HEK293 (cell line): Measurements from ENCODE around the gene DMAC1.

Experiments used
- MZF1 ChIP-seq: fragments of 450-650 bp; formaldehyde crosslinking; IDR thresholded peaks from 2 replicates; pipeline ENCODE4 v1.5.1; 2017; ENCODE audit warnings: missing biosample characterization, missing genetic modification characterization, borderline replicate concordance
- REST ChIP-seq: fragments of 450-650 bp; formaldehyde crosslinking; IDR thresholded peaks from 2 replicates; pipeline ENCODE4 v1.5.1; 2016; ENCODE audit warnings: missing biosample characterization, missing genetic modification characterization
- SCRT1 ChIP-seq: fragments of 450-650 bp; formaldehyde crosslinking; IDR thresholded peaks from 2 replicates; pipeline ENCODE4 v1.5.1; 2016; ENCODE audit warnings: missing biosample characterization, missing genetic modification characterization, borderline replicate concordance
- SCRT2 ChIP-seq: fragments of 450-650 bp; formaldehyde crosslinking; IDR thresholded peaks from 2 replicates; pipeline ENCODE4 v1.5.1; 2016; ENCODE audit warnings: missing biosample characterization, missing genetic modification characterization
- SP3 ChIP-seq: fragments of 450-650 bp; formaldehyde crosslinking; IDR thresholded peaks from 2 replicates; pipeline ENCODE4 v1.5.1; 2016; ENCODE audit warnings: missing biosample characterization, missing genetic modification characterization
- YY1 ChIP-seq: fragments of 450-650 bp; formaldehyde crosslinking; IDR thresholded peaks from 2 replicates; pipeline ENCODE4 v1.5.1; 2018; ENCODE audit warnings: missing biosample characterization, missing genetic modification characterization
- ZBTB17 ChIP-seq: fragments of 450-650 bp; formaldehyde crosslinking; IDR thresholded peaks from 2 replicates; pipeline ENCODE4 v1.5.1; 2016; ENCODE audit warnings: missing biosample characterization, missing genetic modification characterization
- ZIC2 ChIP-seq: fragments of 450-650 bp; formaldehyde crosslinking; IDR thresholded peaks from 2 replicates; pipeline ENCODE4 v1.5.1; 2016; ENCODE audit warnings: missing biosample characterization, missing genetic modification characterization
- ZNF184 ChIP-seq: fragments of 450-650 bp; IDR thresholded peaks from 2 replicates; pipeline ENCODE4 v1.5.1; 2018; ENCODE audit warnings: missing biosample characterization, mild to moderate bottlenecking, missing genetic modification characterization
- ZNF266 ChIP-seq: fragments of 450-650 bp; formaldehyde crosslinking; IDR thresholded peaks from 2 replicates; pipeline ENCODE4 v1.5.1; 2016; ENCODE audit warnings: missing biosample characterization, missing genetic modification characterization, low read depth
- ZNF292 ChIP-seq: fragments of 450-650 bp; formaldehyde crosslinking; IDR thresholded peaks from 2 replicates; pipeline ENCODE4 v1.5.1; 2016; ENCODE audit warnings: low read depth, missing biosample characterization, missing genetic modification characterization, borderline replicate concordance
- ZNF302 ChIP-seq: fragments of 450-650 bp; formaldehyde crosslinking; IDR thresholded peaks from 2 replicates; pipeline ENCODE4 v1.5.1; 2016; ENCODE audit warnings: missing biosample characterization, missing genetic modification characterization, low read depth
- ZNF366 ChIP-seq: fragments of 450-650 bp; formaldehyde crosslinking; conservative IDR thresholded peaks from 2 replicates; pipeline ENCODE4 v1.5.1; 2016; ENCODE audit warnings: missing biosample characterization, missing genetic modification characterization
- ZNF501 ChIP-seq: fragments of 450-650 bp; formaldehyde crosslinking; IDR thresholded peaks from 2 replicates; pipeline ENCODE4 v1.5.1; 2016; ENCODE audit warnings: missing biosample characterization, missing genetic modification characterization
- ZNF664 ChIP-seq: fragments of 450-650 bp; formaldehyde crosslinking; IDR thresholded peaks from 2 replicates; pipeline ENCODE4 v1.5.1; 2016; ENCODE audit warnings: missing biosample characterization, missing genetic modification characterization
- ZNF701 ChIP-seq: fragments of 450-650 bp; formaldehyde crosslinking; IDR thresholded peaks from 2 replicates; pipeline ENCODE4 v1.5.1; 2016; ENCODE audit warnings: missing biosample characterization, missing genetic modification characterization
- ZNF704 ChIP-seq: fragments of 450-650 bp; formaldehyde crosslinking; IDR thresholded peaks from 2 replicates; pipeline ENCODE4 v1.5.1; 2016; ENCODE audit warnings: missing biosample characterization, missing genetic modification characterization
- ZXDB ChIP-seq: fragments of 450-650 bp; formaldehyde crosslinking; IDR thresholded peaks from 2 replicates; pipeline ENCODE4 v1.5.1; 2016; ENCODE audit warnings: missing biosample characterization, missing genetic modification characterization
- TF ChIP-seq, protein P1 (sequence below): fragments of 450-650 bp; formaldehyde crosslinking; IDR thresholded peaks from 2 replicates; pipeline ENCODE4 v1.5.1; 2016; ENCODE audit warnings: missing biosample characterization, missing genetic modification characterization
- TF ChIP-seq, protein P2 (sequence below): fragments of 450-650 bp; formaldehyde crosslinking; IDR thresholded peaks from 2 replicates; pipeline ENCODE4; 2016; ENCODE audit warnings: missing biosample characterization, missing genetic modification characterization
- TF ChIP-seq, protein P3 (sequence below): fragments of 450-650 bp; formaldehyde crosslinking; IDR thresholded peaks from 2 replicates; pipeline ENCODE4 v1.5.1; 2016; ENCODE audit warnings: missing biosample characterization, missing genetic modification characterization
- TF ChIP-seq, protein P4 (sequence below): fragments of 450-650 bp; formaldehyde crosslinking; IDR thresholded peaks from 2 replicates; pipeline ENCODE4 v1.5.1; 2017; ENCODE audit warnings: missing biosample characterization, mild to moderate bottlenecking, missing genetic modification characterization, moderate library complexity
- TF ChIP-seq, protein P5 (sequence below): fragments of 450-650 bp; formaldehyde crosslinking; IDR thresholded peaks from 2 replicates; pipeline ENCODE4 v1.5.1; 2016; ENCODE audit warnings: missing biosample characterization, missing genetic modification characterization
- TF ChIP-seq, protein P6 (sequence below): sonication (generic); formaldehyde crosslinking; IDR thresholded peaks from 2 replicates; pipeline ENCODE4 v1.8.1; 2022; ENCODE audit warnings: mild to moderate bottlenecking, moderate library complexity, missing genetic modification reagents

Gene DMAC1

DNA sequence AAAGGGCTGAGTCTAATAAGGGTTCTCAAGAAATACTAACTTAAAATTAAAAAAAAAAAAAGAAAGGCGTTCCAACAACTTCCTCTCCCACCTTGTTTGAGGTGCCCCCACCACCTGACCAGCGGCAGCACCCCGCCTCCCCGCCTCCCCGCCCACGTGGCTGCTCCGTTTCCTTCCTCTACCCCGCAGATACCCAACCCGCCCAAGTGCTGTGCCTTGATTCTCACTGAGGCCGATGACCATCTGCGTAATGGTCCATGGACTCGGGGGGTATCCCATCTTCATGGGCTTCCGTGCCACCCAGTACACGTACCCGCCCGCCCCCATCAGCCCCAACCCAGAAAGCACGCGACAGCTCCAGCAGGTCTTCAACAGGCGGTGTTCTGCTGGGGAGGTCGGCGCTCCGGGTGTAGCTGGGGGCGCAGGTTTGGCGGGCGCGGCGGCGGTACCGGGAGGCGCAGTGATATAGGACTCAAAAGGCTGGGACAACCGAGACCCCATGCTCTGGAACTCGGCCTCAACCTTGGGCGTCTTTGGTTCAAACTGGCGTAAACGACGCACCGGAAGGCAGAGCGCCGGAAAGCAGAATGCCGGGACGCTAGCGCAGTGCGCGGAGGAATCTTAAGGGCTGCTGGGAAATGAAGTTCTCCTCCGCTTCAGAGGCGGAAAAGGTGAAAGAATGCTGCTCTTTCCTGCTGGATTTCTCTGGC is at the start of gene DMAC1 (continued):
- TF ChIP-seq ZBTB17 (tag by site-specific recombination) (peak; percentile 87), ZNF184 (tag by site-specific recombination) (no peak), MZF1 (no peak), ZNF266 (tag by site-specific recombination) (no peak), REST (tag by site-specific recombination) (no peak), ZNF704 (tag by site-specific recombination) (no peak), ZNF501 (peak; percentile 54; the same call in 1 of the 2 replicates), ZNF664 (tag by site-specific recombination) (no peak), ZNF302 (tag by site-specific recombination) (no peak), SCRT1 (peak; percentile 54; the same call in 1 of the 2 replicates), ZNF701 (tag by site-specific recombination) (no peak), SP3 (tag by site-specific recombination) (0 out of 2 replicates have a peak, but pooled peaks have one; percentile 26), ZXDB (peak; percentile 47; the same call in 1 of the 2 replicates), ZNF366 (tag by site-specific recombination) (no peak), SCRT2 (tag by site-specific recombination) (peak; percentile 92), ZIC2 (tag by site-specific recombination) (no peak), ZNF292 (tag by site-specific recombination) (no peak), YY1 (no peak)
- TF ChIP-seq, protein P1, sequence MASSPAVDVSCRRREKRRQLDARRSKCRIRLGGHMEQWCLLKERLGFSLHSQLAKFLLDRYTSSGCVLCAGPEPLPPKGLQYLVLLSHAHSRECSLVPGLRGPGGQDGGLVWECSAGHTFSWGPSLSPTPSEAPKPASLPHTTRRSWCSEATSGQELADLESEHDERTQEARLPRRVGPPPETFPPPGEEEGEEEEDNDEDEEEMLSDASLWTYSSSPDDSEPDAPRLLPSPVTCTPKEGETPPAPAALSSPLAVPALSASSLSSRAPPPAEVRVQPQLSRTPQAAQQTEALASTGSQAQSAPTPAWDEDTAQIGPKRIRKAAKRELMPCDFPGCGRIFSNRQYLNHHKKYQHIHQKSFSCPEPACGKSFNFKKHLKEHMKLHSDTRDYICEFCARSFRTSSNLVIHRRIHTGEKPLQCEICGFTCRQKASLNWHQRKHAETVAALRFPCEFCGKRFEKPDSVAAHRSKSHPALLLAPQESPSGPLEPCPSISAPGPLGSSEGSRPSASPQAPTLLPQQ (tag by site-specific recombination): no peak
- TF ChIP-seq, protein P2, sequence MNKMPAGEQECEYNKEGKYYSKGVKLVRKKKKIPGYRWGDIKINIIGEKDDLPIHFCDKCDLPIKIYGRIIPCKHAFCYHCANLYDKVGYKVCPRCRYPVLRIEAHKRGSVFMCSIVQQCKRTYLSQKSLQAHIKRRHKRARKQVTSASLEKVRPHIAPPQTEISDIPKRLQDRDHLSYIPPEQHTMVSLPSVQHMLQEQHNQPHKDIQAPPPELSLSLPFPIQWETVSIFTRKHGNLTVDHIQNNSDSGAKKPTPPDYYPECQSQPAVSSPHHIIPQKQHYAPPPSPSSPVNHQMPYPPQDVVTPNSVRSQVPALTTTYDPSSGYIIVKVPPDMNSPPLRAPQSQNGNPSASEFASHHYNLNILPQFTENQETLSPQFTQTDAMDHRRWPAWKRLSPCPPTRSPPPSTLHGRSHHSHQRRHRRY: no peak
- TF ChIP-seq, protein P3, sequence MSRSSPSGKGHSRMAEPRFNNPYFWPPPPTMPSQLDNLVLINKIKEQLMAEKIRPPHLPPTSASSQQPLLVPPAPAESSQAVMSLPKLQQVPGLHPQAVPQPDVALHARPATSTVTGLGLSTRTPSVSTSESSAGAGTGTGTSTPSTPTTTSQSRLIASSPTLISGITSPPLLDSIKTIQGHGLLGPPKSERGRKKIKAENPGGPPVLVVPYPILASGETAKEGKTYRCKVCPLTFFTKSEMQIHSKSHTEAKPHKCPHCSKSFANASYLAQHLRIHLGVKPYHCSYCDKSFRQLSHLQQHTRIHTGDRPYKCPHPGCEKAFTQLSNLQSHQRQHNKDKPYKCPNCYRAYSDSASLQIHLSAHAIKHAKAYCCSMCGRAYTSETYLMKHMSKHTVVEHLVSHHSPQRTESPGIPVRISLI: no peak
- TF ChIP-seq, protein P4, sequence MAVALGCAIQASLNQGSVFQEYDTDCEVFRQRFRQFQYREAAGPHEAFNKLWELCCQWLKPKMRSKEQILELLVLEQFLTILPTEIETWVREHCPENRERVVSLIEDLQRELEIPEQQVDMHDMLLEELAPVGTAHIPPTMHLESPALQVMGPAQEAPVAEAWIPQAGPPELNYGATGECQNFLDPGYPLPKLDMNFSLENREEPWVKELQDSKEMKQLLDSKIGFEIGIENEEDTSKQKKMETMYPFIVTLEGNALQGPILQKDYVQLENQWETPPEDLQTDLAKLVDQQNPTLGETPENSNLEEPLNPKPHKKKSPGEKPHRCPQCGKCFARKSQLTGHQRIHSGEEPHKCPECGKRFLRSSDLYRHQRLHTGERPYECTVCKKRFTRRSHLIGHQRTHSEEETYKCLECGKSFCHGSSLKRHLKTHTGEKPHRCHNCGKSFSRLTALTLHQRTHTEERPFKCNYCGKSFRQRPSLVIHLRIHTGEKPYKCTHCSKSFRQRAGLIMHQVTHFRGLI: no peak
- TF ChIP-seq, protein P5, sequence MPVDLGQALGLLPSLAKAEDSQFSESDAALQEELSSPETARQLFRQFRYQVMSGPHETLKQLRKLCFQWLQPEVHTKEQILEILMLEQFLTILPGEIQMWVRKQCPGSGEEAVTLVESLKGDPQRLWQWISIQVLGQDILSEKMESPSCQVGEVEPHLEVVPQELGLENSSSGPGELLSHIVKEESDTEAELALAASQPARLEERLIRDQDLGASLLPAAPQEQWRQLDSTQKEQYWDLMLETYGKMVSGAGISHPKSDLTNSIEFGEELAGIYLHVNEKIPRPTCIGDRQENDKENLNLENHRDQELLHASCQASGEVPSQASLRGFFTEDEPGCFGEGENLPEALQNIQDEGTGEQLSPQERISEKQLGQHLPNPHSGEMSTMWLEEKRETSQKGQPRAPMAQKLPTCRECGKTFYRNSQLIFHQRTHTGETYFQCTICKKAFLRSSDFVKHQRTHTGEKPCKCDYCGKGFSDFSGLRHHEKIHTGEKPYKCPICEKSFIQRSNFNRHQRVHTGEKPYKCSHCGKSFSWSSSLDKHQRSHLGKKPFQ: no peak
- TF ChIP-seq, protein P6, sequence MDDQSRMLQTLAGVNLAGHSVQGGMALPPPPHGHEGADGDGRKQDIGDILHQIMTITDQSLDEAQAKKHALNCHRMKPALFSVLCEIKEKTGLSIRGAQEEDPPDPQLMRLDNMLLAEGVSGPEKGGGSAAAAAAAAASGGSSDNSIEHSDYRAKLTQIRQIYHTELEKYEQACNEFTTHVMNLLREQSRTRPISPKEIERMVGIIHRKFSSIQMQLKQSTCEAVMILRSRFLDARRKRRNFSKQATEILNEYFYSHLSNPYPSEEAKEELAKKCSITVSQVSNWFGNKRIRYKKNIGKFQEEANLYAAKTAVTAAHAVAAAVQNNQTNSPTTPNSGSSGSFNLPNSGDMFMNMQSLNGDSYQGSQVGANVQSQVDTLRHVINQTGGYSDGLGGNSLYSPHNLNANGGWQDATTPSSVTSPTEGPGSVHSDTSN: no peak
